Thyroid gland (tissue), 4 donors: Measurements from ENCODE around the gene HELZ.

ENCODE experiments used
- POLR2A ChIP-seq, 2 donors: fragments of 450-650 bp; IDR thresholded peaks; one replicate each; pipeline ENCODE4 v1.6.1; 2017; ENCODE audit warnings: antibody characterized with exemption in 2 of 2, mild to moderate bottlenecking in 2 of 2, moderate library complexity in 1 of 2
- TF ChIP-seq, protein P1 (sequence below), 6 experiments: fragments of 200-600 bp in 3 of 6; fragments of 450-650 bp in 3 of 6; sonication (generic) in 3 of 6; IDR thresholded peaks; one replicate each; pipeline ENCODE4 v1.5.1; 2016 to 2019; ENCODE audit warnings: antibody characterized with exemption in 6 of 6, mild to moderate bottlenecking in 2 of 6, inconsistent platforms in 1 of 6, moderate library complexity in 1 of 6

DNA sequence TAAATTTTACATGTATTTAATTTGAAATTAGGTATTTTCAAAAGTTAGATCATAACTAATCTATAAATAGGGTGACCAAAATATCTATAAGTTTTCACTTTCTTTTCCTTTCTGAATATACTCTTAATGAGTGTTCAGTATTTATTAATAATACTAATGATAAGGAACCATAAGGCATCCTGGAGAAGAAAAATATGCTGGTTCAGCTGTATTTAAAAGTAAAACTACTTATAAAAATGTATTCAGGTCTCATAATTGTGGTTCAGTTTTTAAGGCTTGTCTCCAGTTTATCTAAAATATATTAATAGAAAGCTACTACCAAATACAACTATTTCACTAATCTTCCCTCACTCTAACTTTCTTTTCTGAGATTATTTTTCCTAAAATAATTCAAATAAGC is 67.3 kb downstream of the HELZ start:
- TF ChIP-seq, protein P1, sequence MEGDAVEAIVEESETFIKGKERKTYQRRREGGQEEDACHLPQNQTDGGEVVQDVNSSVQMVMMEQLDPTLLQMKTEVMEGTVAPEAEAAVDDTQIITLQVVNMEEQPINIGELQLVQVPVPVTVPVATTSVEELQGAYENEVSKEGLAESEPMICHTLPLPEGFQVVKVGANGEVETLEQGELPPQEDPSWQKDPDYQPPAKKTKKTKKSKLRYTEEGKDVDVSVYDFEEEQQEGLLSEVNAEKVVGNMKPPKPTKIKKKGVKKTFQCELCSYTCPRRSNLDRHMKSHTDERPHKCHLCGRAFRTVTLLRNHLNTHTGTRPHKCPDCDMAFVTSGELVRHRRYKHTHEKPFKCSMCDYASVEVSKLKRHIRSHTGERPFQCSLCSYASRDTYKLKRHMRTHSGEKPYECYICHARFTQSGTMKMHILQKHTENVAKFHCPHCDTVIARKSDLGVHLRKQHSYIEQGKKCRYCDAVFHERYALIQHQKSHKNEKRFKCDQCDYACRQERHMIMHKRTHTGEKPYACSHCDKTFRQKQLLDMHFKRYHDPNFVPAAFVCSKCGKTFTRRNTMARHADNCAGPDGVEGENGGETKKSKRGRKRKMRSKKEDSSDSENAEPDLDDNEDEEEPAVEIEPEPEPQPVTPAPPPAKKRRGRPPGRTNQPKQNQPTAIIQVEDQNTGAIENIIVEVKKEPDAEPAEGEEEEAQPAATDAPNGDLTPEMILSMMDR (IDR thresholded peaks at IDR 0.05), result no peak
- TF ChIP-seq POLR2A (IDR thresholded peaks at IDR 0.05), result no peak
